SK-N-MC (cell line): Measurements from ENCODE around the gene DNAAF5.

Source experiments
- EZH2 ChIP-seq: fragments of 200-600 bp; sonication (generic); IDR thresholded peaks from one replicate; pipeline ENCODE4 v1.6.1; 2017; ENCODE audit warnings: antibody characterized with exemption
- FOXP2 ChIP-seq: optimal IDR thresholded peaks from 2 replicates; pipeline ENCODE3; 2011; ENCODE audit warnings: mild to moderate bottlenecking, moderate library complexity; ENCODE audit not compliant: insufficient read depth; ENCODE audit errors: extremely low read length, control extremely low read depth
- POLR2AphosphoS5 ChIP-seq: IDR thresholded peaks from 2 replicates; pipeline ENCODE4 v1.6.1; 2012; ENCODE audit warnings: mild to moderate bottlenecking, low read depth, low read length, borderline replicate concordance

DNA sequence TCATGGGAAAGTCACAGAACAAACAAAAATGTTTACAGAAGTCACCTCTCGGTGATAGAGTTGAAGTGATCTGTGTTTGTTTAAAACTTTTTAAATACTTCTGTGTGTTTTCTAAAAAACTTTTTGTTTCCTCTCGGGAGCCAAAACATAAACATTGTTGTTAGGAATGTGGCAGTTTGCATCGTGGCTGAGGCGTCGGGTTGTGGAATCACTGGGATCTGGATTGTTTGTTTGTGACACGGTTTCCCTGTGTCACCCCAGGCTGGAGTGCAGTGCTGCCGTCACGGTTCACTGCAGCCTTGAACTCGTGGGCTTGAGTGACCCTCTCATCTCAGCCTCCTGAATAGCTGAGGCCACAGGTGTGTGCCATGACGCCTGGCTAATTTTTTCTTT, 76.7 kb downstream of the DNAAF5 start:
- TF ChIP-seq POLR2AphosphoS5 (no peak), EZH2 (no peak), FOXP2 (no peak)
